Subcutaneous adipose tissue (tissue), 4 donors: Measurements from ENCODE around the gene GPR78. TPM values are rescaled to one million over a fixed set of nuclear protein-coding genes. Genes with fewer than 3 reads are reported as not detected.

ENCODE experiments used
- CTCF ChIP-seq: fragments of 450-650 bp; IDR thresholded peaks from one replicate; pipeline ENCODE4 v1.5.1; 2016; ENCODE audit warnings: low read depth, mild to moderate bottlenecking, control low read depth, antibody characterized with exemption, moderate library complexity
- total RNA-seq, 4 donors: library from RNA; depleted of rRNA; stranded (reverse); fragments of >200 nt; gene quantifications; one replicate each; pipeline ENCODE4 v1.1.0, GENCODE V29; 2016

The GPR78 gene
- total RNA-seq, 4 donors from 2014 or later, result not detected

GRCh38 chr4:8600266-8600665 lies 20.1 kb downstream of the GPR78 start:
- no peak for TF ChIP-seq CTCF

- TF ChIP-seq CTCF, result no peak
These were observed 20.5 kb downstream of the GPR78 start for GRCh38 chr4:8600686-8601085.

GRCh38 chr4:8601086-8601485 lies 20.9 kb downstream of the GPR78 start:
- TF ChIP-seq CTCF, result no peak

GRCh38 chr4:8601556-8601955 lies 21.4 kb downstream of the GPR78 start:
- no peak for TF ChIP-seq CTCF

- no peak for TF ChIP-seq CTCF
These were observed 22.7 kb downstream of the GPR78 start for GRCh38 chr4:8602686-8603430.

- no peak for TF ChIP-seq CTCF
These were observed 23.7 kb downstream of the GPR78 start for GRCh38 chr4:8603931-8604330.

GRCh38 chr4:8605289-8605688 lies 25.1 kb downstream of the GPR78 start:
- TF ChIP-seq CTCF, result no peak
